Kidney epithelial cell (primary cell): ENCODE data around the gene NEK6. TPM values are rescaled to one million over a fixed set of nuclear protein-coding genes. Genes with fewer than 3 reads are reported as not detected.

Source experiments
- DNase-seq: peaks from one replicate; pipeline ENCODE4 v3.0.0-alpha.2; 2010; ENCODE audit warnings: low read depth
- H3K27me3 ChIP-seq: 2 replicates; pipeline ENCODE4 v1.6.0; 2011; ENCODE audit warnings: low read length; ENCODE audit not compliant: control insufficient read depth, insufficient read depth
- H3K36me3 ChIP-seq: 2 replicates; pipeline ENCODE4 v1.5.1; 2011; ENCODE audit warnings: low read length; ENCODE audit not compliant: control insufficient read depth, insufficient read depth
- H3K4me3 ChIP-seq: 2 replicates; pipeline ENCODE4 v1.5.1; 2011; ENCODE audit warnings: low read depth, mild to moderate bottlenecking, control low read depth, low read length
- CTCF ChIP-seq: IDR thresholded peaks from 2 replicates; pipeline ENCODE4 v1.5.1; 2011; ENCODE audit warnings: mild to moderate bottlenecking, moderate library complexity, low read length, control low read depth, inconsistent platforms; ENCODE audit not compliant: insufficient read depth, poor library complexity, severe bottlenecking
- total RNA-seq: library from RNA; depleted of rRNA; stranded (reverse); fragments of >200 nt; gene quantifications from 2 replicates; pipeline ENCODE4 v1.2.3, GENCODE V29; 2015

Gene NEK6
- total RNA-seq, 1 donor from 2014 or later, result 17.8 TPM

- H3K4me3 ChIP-seq, result no peak overlapping the region
- H3K36me3 ChIP-seq, result peaks cover 1% of the 10 kb centered on the region
- no peak for DNase-seq
- TF ChIP-seq CTCF, result no peak
- no peaks in the 10 kb centered on the region for H3K27me3 ChIP-seq
Observed at GRCh38 chr9:124341455-124342170, 83.9 kb downstream of the NEK6 start.

GRCh38 chr9:124342402-124342775, 84.6 kb downstream of the NEK6 start:
- H3K27me3 ChIP-seq, result no peaks in the 10 kb centered on the region
- no peak overlapping the region for H3K4me3 ChIP-seq

GRCh38 chr9:124342776-124343485, 85.2 kb downstream of the NEK6 start:
- peaks cover 1% of the 10 kb centered on the region for H3K36me3 ChIP-seq
- no peak overlapping the region for H3K4me3 ChIP-seq
- TF ChIP-seq CTCF, result no peak
- H3K27me3 ChIP-seq, result no peaks in the 10 kb centered on the region
- DNase-seq, result peak; percentile 80

More at GRCh38 chr9:124342402-124342775, 84.6 kb downstream of the NEK6 start:
- no peak for DNase-seq
- peaks cover 1% of the 10 kb centered on the region for H3K36me3 ChIP-seq
- TF ChIP-seq CTCF, result no peak

GRCh38 chr9:124343533-124344290, 86.0 kb downstream of the NEK6 start:
- H3K4me3 ChIP-seq, result no peak overlapping the region
- DNase-seq, result no peak
- H3K36me3 ChIP-seq, result peaks cover 1% of the 10 kb centered on the region
- TF ChIP-seq CTCF, result no peak
- no peaks in the 10 kb centered on the region for H3K27me3 ChIP-seq

GRCh38 chr9:124344291-124345050, 86.7 kb downstream of the NEK6 start:
- Histone ChIP-seq H3K4me3 (no peak overlapping the region), H3K36me3 (peaks cover 1% of the 10 kb centered on the region), H3K27me3 (no peaks in the 10 kb centered on the region)
- DNase-seq, result no peak
- TF ChIP-seq CTCF, result peak; percentile 45
